ENCODE measurements around the gene NUP93.
"Not testable (repeated sequence)": the region's sequence is repeated elsewhere in the genome, so short reads cannot be mapped to it uniquely, and the experiment has no call there.

The NUP93 gene

DNA sequence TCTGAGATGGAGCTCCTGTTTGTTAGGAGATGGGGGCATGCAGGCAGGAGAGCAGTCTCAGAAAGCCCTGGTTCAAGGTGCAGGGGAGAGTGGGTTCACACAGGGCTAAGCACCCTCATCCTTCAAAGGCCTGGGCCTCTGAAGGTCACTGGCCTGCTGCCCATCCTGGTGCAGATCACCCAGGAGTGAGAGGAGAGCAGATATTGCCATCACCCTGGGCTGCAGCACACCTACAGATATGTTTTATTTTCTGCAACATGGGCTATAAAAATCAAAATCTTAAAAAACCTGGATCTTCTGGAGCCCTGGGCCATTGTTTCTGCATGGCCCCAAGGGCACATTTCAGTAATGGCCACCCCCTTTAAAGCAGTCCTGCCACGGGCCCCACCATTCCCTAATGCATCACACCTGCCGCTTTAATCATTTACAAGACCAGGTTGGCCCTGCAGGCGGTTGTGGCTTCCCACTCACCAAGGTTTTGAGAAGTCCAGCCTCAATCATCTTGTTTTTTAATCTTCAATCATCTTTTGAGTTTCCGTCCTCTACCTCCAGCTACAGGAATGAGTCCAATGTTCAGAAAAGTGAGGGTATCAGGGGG, 20.4 kb upstream of the NUP93 start:
- no peak for DNase-seq

DNA sequence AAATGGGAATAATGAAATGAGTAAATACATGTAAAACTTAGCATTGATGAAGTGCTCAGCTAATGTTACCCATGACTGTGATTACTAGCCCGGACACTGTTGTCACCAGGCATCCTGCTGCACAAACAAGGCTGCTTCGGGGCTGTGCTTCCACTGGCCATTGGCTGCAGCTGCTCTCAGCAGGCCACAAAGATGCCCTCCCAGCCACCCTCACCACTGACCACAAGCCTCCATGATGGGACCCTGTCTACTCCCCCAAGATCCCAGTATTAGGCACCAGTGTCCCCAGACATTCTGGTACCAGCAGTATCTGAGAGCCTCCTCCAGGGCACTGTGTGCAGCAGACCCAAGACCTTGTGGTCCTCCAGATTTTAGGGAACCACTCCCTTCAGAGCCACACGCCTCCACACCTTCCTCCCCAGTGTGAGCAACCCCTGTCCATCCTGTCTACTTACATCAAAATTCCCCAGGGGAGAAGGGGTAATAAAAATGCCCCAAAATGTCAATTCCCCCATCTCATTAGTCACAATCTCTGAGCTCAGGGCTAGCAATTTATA, 19.7 kb upstream of the NUP93 start:
- no peak for DNase-seq

DNA sequence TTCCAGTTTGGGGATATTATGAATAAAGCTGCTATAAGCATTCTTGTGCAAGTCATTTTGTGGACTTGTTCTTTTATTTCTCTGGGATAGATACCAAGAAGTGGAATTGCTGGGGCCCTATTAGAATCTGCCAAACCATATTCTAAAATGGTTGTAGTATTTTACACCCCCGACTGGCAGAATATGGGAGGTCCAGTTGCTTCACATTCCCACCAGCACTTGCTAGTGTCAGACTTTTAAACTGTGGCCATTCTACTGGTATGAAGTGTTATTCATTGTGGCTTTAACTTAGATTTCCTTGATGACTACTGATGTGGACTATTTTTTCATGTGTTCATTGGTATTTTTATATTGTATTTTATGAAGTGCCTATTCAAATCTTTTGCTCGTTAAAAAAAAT, 18.1 kb upstream of the NUP93 start:
- DNase-seq = no peak

DNA sequence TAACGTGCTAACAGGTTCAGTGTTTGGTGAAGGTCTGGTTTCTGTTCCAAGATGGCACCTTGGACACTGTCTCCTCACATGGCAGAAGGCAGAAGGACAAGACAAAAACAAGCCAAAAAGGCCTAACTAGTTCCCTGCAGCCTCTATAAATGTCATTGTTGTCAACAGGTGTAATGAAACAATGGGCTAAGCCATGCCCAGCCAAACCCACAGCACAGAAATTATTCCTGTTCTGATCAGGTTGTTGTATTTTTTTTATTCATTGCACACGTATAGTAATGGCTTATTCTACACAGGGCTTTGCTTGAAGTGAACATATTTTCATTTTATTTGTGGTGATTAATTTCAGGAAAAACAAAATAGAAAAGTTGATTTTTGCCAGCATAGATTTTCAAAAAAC, 16.1 kb upstream of the NUP93 start:
- DNase-seq = no peak

DNA sequence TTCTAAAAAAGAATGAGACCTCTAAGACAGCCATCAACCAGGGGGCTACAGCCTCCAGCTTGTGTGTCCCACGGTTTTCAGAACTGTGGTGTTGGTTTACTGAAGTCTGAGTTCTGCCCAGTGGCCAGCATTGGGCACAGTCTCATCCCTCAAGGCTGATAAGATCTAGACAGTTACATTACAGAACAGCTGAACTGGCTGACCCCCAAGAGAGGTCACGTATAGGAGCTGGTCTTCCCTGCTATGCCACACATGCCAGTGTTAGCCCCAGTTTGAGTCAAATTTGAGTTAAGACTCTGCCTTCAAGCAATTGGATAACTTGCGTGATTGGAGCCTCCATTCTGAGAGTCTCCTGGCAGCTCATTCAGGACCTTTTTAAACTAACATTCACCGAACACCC, 14.8 kb upstream of the NUP93 start:
- no peak for DNase-seq

DNA sequence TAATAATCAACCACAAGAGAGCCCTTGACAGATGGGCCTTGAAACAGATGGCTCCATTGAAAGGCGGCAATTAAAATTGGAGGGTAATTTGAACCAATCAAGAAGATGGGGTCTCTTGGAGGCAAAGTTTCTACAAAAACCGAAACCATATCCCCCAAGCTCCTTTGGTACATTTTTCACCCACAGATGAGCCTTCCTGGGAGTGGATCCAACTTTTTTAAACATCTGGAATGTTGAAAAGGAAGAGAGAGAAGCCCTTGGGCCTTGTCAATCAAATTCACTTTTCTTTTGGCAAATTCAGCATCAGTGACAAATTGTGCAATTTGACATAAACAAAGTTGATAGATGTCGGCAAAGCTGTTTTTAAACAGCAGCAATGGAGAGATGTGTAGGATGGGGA, 13.2 kb upstream of the NUP93 start:
- no peak for DNase-seq

DNA sequence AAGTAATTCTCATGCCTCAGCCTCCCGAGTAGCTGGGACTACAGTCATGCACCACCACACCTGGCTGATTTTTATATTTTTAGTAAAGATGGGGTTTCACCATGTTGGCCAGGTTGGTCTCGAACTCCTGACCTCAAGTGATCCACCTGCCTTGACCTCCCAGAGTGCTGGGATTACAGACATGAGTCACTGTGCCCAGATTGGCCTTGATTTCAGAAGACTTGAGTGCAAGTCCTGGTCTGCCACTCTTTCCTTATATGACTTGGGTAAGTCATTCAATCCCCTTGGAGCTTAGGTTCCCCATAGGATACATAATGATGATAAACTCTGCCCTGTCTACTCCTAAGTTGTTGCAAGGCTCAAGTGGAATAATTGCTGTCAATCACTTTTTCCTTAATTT, 12.4 kb upstream of the NUP93 start:
- not testable (repeated sequence) for DNase-seq

DNA sequence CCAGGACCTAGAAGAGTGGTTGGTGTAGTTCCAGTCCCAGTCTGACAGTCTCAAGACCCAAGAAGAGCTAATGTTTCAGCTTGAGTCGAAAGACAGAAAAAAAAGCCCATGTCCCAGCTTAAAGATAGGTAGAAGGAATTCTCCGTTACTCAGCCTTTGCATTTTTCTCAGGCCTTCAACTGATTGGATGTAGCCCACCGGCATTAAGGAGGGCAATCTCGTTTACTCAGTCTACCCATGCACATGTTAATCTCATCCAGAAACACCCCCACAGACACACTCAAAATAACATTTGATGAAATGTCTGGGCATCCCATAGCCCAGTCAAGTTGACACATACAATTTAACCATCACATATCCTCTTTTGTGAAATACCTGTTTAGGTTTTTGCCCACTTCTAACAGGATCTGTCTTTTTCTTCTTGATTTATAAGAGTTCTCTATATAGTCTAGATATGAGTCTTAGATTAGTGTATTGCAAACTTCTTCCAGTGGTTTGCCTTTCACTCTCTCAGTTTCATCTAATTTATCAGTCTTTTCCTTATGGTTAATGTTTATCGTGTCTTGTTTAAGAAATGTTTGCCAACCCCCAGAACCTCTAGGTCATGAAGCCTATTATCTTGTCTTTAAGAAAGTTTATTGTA, 7.6 kb upstream of the NUP93 start:
- DNase-seq = no peak

DNA sequence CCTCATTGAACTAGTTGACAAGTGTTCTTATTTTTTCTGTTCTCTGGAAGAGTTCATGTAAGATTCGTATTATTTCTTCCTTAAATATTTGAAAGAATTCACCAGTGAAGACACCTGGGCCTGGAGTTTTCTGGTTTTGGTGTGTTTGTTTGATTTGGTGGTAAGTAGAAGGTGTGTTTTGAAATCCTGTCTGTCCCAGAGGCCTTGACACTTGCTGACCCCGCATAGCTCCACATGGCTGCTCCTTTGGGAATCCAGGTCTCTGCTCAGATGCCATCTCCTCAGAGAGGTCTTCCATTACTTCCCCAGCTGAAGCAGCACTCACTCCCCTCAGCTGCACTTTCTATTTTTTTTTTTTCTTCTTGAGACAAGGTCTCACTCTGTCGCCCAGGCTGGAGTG, 5.7 kb upstream of the NUP93 start:
- no peak for DNase-seq

DNA sequence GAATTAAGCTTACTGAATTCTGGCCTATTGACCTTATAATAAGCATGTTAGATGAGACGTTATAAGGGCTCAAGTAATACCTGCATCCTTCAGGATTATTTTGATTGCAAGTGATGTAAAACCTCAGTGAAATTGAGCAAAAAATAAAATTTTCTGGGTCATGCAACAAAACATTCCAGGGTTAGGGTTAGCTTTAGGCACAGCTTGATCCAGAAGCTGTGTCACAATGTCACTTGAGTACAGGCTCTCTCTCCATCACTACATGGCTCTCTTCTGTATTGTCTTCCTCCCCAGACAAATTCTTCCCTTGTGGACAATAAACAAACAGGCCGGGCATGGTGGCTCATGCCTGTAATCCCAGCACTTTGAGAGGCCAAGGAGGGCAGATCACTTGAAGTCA, 3.6 kb upstream of the NUP93 start:
- no peak for DNase-seq

DNA sequence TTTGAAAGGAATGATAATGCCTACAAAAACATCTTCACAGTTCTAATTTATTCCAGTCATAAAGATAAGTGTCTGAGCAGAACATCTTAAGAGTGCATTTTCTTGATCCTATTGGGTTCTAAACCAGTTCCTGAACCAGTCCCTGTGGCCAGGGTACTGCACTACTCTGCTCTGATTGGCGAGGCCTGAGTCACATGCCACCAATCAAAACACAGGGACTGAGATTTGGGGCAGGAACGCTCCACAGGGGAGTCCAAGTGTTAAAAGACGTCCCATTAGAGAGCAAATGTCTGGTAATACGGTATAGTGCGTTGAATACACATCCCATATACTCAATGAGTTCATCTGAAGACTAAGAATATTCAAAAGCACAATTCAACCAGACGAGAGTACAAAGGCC, 3.0 kb upstream of the NUP93 start:
- DNase-seq = no peak

DNA sequence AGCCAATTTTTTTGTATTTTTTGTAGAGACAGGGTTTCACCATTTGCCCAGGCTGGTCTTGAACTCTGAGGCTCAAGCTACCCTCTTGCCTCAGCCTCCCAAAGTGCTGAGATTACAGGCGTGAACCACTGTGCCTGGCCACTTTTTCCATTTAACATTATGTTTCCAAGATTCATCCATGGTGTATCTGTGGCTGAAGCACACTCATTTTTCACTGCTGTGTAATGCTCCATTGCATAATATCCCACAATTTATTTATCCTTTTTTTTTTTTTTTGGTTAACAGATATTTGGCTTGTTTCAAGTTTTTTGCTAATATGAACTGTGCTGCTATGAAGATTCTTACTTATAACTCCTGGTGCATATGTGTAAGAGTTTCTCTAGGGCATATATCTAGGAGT, 1.9 kb upstream of the NUP93 start:
- DNase-seq = no peak

DNA sequence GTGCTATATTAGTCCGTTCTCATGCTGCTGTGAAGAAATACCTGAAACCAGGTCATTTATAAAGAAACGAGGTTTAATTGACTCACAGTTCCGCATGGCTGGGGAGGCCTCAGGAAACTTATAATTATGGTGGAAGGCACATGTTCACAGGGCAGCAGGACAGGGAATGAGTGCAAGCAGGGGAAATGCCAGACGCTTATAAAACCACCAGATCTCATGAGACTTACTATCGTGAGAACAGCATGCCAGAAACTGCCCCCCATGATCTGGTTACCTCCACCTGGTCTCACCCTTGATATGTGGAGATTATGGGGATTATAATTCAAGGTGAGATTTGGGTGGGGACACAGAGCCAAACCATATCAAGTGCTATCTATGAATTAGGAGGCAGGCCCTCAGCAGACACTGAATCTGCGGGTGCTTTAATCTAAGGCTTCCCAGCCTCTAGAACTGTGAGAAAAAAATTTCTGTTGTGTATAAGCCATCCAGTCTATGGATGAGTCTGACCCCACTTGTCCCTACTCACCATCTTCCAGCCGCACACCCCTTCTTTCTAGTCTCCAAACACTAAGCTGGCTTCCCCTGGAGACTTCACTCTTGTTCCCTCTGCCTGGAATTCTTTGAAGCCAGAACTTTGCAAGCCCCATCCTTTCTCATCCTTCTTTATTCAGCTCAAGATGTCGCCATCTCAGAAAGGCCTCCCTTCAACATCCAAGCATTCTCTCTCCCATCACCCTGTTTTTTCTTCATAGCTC, 772 bp upstream of the NUP93 start:
- DNase-seq = no peak

DNA sequence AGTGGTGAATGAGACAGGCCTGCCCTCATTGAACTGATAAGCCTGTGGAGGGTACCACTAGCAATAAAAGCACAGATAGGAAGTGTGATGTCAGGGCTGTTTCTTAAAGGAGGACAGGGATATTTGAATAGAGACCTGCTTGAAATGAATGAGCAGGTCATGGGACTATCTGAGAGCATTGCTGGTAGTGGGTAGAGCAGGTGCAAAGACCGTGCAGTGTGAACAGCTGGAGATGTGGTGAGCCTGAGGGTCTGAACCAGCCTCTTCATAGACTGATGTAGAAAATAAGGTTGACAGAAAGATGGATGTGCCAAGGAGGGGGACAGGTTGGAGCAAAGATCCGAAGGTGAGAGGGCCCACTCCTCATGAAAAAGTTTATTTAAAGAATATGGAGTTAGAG, 2.4 kb downstream of the NUP93 start:
- DNase-seq = no peak

DNA sequence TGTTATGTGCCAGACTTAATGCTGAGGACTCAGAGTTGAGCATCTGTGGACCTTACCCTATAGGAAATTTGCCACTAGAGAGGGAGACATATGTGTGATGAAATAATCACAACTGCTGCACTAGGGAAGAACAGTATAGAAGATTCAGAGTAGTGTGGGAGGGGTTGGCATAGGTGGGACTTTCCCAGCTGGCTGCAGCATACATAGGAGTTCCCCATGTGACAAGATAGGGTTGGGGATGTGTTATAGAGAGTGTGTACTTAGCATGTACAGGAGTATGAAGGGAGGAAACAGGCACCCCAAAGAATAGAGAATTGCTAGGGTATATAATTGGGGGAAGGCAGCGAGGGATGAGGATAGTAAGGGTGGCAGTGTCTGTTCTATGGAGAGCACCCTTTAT, 2.9 kb downstream of the NUP93 start:
- DNase-seq = no peak

DNA sequence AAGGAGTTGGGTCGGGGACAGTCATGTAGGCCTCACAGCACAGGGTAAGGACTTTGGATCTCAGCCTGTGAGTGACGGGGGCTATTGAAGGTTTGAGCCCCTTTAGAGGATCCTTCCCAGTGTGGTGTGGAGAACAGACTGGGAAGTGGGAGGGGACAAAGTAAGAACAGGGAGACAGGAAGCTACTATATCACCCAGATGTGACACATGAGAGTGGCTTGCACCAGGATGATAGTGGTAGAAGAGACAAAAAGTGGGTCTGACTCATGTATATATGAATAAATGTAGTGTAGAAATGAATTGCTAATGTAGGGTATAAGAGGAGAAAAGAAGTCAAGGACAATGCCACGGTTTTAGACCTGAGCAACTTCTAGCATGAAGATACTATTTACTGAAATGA, 4.5 kb downstream of the NUP93 start:
- no peak for DNase-seq

DNA sequence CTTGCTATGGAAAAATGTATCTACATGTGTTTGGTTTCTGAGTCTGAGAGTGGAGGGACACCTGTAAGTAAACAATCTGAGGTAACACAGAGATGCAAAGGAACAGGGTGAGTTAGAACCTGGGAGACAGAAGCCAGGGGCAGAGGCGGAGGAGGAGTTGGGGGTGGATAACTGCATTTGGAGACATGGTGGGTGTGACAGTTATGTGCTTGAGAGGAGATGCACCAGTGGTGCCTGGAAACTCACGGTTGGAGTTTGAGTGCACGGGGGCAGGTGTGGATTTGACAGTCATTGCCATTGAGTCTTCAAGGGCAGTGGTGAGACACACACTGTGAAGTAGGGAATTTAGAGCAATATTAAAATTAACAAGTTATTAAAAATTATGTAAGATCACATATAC, 6.5 kb downstream of the NUP93 start:
- no peak for DNase-seq

DNA sequence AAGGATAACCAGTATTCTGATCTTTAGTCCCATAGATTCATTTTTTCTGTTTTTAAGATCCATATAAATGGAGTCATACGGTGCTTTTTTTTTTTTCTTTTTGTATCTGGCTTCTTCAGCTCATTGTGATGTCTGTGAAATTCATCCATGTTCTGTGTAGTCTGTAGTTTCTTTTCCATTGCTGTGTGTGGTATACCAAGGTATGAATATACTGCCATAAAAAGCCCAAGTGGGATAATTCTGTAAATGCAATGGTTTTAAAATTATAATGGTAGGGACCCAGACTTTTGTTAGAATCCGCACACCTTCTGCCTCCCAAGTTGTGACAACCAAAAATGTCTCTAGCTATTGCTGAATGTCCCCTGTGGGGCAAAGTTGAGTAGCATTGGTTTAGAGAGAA, 7.6 kb downstream of the NUP93 start:
- no peak for DNase-seq

DNA sequence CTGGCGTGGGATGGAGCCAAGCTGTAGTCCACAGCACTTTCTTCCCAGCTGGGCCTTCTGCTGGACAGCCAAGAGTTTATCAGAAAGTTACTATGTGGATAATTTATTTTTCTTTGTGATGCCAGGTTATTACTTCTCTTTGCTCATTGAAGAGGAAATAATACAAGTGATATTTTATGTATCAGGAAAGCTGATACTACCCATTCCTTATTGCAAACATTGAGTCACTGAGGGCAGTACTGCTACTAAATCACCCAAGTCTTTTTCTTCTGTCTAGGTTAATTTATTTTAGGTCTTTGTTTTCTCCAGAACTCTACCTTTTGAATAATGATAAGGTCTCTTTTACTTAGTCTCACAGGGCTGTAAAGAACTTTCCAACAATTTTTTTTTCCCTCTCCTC, 8.3 kb downstream of the NUP93 start:
- no peak for DNase-seq

DNA sequence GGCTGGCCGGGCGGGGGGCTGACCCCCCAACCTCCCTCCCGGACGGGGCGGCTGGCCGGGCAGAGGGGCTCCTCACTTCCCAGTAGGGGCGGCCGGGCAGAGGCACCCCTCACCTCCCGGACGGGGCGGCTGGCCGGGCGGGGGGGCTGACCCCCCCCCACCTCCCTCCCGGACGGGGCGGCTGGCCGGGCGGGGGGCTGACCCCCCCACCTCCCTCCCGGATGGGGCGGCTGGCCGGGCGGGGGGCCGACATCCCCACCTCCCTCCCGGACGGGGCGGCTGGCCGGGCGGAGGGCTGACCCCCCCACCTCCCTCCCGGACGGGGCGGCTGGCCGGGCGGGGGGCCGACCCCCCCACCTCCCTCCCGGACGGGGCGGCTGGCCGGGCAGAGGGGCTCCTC, 9.4 kb downstream of the NUP93 start:
- not testable (repeated sequence) for DNase-seq

DNA sequence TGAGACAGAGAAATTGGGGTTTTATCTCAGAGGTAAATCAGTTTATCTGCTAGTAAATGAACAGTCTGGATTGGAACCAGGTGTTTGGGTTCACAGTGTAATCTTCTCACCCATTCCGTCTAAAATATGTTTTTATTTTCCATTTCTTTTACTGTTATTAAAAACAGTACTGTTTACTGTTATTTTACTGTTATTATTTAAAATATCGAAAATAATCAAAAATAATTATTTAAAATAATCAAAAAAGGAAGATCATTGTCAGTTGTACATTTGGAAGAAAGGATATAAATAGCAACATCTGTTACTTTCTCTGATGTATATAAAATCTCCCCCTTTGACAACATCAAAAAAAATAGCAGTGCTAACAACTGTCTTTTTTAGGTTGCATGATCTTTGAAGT, 11.5 kb downstream of the NUP93 start:
- DNase-seq = no peak

DNA sequence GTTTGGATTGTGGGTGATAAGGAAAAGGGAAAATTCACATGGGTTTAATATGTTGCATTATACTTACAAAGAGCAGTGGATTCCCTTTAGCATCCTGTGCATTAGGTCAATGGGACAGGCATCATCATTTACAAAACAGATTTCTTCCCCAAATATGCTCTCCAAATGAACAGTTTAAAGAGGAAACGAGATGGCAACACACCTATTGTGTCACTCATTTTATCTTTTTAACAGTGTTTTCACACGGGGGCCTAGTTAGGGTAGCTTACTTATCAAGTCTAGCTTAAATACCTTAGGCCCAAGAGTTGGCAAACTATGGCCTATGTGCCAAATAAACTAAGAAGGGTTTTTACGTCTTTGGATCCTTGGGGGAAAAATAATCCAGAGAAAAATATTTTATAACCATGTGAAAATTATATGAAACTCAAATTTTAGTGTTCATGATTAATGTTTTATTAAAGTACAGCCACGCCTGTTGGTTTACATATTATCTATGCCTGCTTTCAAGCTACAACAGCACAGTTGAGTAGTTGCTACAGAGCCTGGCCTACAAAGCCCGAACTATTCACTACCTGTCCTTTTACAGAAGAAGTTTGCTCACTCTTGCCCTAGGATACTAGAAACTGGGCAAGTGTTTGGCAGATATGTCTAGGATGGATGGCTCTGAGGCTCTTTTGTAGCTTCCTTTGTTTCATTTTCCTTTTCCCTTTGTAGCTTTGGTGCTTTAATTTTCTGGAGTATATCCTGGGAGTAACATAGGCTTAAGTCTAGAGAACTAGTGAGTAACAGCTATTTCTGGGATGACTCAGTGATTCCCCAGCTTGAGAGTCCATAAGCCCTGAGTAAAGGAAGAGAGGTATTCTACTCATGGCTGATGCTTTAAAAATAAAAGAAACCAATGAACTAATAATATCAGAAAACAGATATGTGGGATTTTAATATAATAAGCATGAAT, 12.4 kb downstream of the NUP93 start:
- DNase-seq = no peak

DNA sequence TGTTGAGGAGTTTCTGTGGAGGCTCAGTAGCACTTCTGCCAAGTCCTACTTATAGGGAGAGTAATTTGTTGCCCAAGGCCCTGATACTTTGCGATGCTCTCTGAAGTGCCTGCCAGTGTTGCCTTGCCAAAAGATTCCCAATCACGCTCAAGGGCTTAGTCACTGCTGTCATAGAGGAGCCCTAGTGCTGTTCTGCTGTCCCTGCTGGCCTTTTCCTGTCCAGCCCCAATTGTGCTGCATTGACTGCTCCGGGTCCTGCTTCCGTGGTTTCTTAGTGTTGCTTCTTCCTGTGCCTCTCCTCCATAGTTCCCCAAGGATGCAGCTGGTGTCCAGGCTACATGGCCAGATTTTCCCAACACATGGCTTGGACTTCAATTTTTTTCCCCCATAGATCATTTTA, 13.9 kb downstream of the NUP93 start:
- DNase-seq = no peak

All from NCI-H345 (cell line).